HuH-7.5 (cell line): Measurements from ENCODE around the gene ALKBH2.

Source experiments
- DNase-seq: peaks from one replicate; pipeline ENCODE4 v3.0.0; 2011; ENCODE audit warnings: low spot score

The ALKBH2 gene

GRCh38 chr12:109113661-109114321 lies 20.5 kb upstream of the ALKBH2 start:
- no peak for DNase-seq

GRCh38 chr12:109112720-109113465 lies 19.6 kb upstream of the ALKBH2 start:
- DNase-seq: no peak

- DNase-seq: peak; percentile 46
Observed at GRCh38 chr12:109110988-109111495, 17.8 kb upstream of the ALKBH2 start.

- DNase-seq: no peak
Observed at GRCh38 chr12:109109746-109110350, 16.6 kb upstream of the ALKBH2 start.

- DNase-seq: no peak
Observed at GRCh38 chr12:109105176-109105575, 11.9 kb upstream of the ALKBH2 start.

GRCh38 chr12:109102491-109102890 lies 9.2 kb upstream of the ALKBH2 start:
- DNase-seq: no peak

- no peak for DNase-seq
Observed at GRCh38 chr12:109100741-109101140, 7.5 kb upstream of the ALKBH2 start.

GRCh38 chr12:109099431-109100020 lies 6.3 kb upstream of the ALKBH2 start:
- no peak for DNase-seq

- no peak for DNase-seq
Observed at GRCh38 chr12:109098651-109099050, 5.4 kb upstream of the ALKBH2 start.

GRCh38 chr12:109098183-109098604 lies 4.9 kb upstream of the ALKBH2 start:
- no peak for DNase-seq

- peak; percentile 95 for DNase-seq
Observed at GRCh38 chr12:109097435-109098182, 4.3 kb upstream of the ALKBH2 start, which contains the start of gene UNG. UNG (plus strand) TSS chr12:109097597; CDS start chr12:109097680, 83 bp downstream.

- no peak for DNase-seq
Observed at GRCh38 chr12:109097140-109097434, 3.8 kb upstream of the ALKBH2 start.

- no peak for DNase-seq
Observed at GRCh38 chr12:109092497-109093021, 713 bp downstream of the ALKBH2 start.

GRCh38 chr12:109089683-109090082 lies 3.6 kb downstream of the ALKBH2 start:
- DNase-seq: no peak

- no peak for DNase-seq
Observed at GRCh38 chr12:109088818-109089217, 4.5 kb downstream of the ALKBH2 start.

GRCh38 chr12:109087250-109087649 lies 6.0 kb downstream of the ALKBH2 start:
- DNase-seq: no peak

- DNase-seq: no peak
Observed at GRCh38 chr12:109085590-109085989, 7.7 kb downstream of the ALKBH2 start.

- peak; percentile 29 for DNase-seq
Observed at GRCh38 chr12:109084425-109084824, 8.8 kb downstream of the ALKBH2 start.

GRCh38 chr12:109082751-109083150 lies 10.5 kb downstream of the ALKBH2 start:
- no peak for DNase-seq

- no peak for DNase-seq
Observed at GRCh38 chr12:109074866-109075265, 18.4 kb downstream of the ALKBH2 start.
